Mesenchymal stem cell (in vitro differentiated cells and primary cell): ENCODE measurements around the gene TRIM16.
A peak's percentile ranks its signal among the peaks of the same experiment; 100 is the strongest.
"Not testable (repeated sequence)": the region's sequence is repeated elsewhere in the genome, so short reads cannot be mapped to it uniquely, and the experiment has no call there.

Experiments used
- DNase-seq: peaks from one replicate; pipeline ENCODE4 v3.0.0-alpha.2; 2013
- H2AFZ ChIP-seq: one replicate; pipeline ENCODE4 v1.6.1; 2013; ENCODE audit warnings: low read depth, mild to moderate bottlenecking, control low read depth, inconsistent platforms, low read length, moderate library complexity
- H2AK5ac ChIP-seq: 2 replicates; pipeline ENCODE4 v1.6.1; 2013; ENCODE audit warnings: low read length, moderate library complexity, mild to moderate bottlenecking, inconsistent platforms; ENCODE audit not compliant: severe bottlenecking
- H2BK120ac ChIP-seq: one replicate; pipeline ENCODE4 v1.6.1; 2013; ENCODE audit warnings: low read depth, mild to moderate bottlenecking, inconsistent platforms, low read length, moderate library complexity
- H2BK12ac ChIP-seq, 2 experiments: one replicate each; pipeline ENCODE4 v1.6.1; 2013; ENCODE audit warnings: inconsistent platforms in 2 of 2, low read length in 2 of 2, mild to moderate bottlenecking in 2 of 2, moderate library complexity in 2 of 2, control low read depth in 1 of 2
- H2BK15ac ChIP-seq: one replicate; pipeline ENCODE4 v1.6.1; 2013; ENCODE audit warnings: mild to moderate bottlenecking, low read depth, inconsistent platforms; ENCODE audit not compliant: poor library complexity, severe bottlenecking
- H2BK5ac ChIP-seq: 2 replicates; pipeline ENCODE4 v1.6.1; 2013; ENCODE audit warnings: low read depth, mild to moderate bottlenecking, low read length, control low read depth, inconsistent platforms; ENCODE audit not compliant: poor library complexity, severe bottlenecking
- H3K14ac ChIP-seq, 2 experiments: one replicate each; pipeline ENCODE4 v1.6.1; 2013; ENCODE audit warnings: inconsistent platforms in 2 of 2, low read length in 2 of 2, control low read depth in 1 of 2, mild to moderate bottlenecking in 1 of 2, moderate library complexity in 1 of 2
- H3K18ac ChIP-seq, 2 experiments: one replicate each; pipeline ENCODE4 v1.6.1; 2013; ENCODE audit warnings: inconsistent platforms in 2 of 2, low read length in 2 of 2, control low read depth in 1 of 2, low read depth in 1 of 2, mild to moderate bottlenecking in 1 of 2
- H3K23ac ChIP-seq, 2 experiments: one replicate each; pipeline ENCODE4 v1.6.1; 2013; ENCODE audit warnings: inconsistent platforms in 2 of 2, low read length in 2 of 2, mild to moderate bottlenecking in 2 of 2, moderate library complexity in 2 of 2, control low read depth in 1 of 2
- H3K27ac ChIP-seq: 2 replicates; pipeline ENCODE4 v1.5.1; 2013; ENCODE audit warnings: mild to moderate bottlenecking, moderate library complexity, low read length, control low read depth, inconsistent platforms; ENCODE audit not compliant: poor library complexity, severe bottlenecking
- H3K27me3 ChIP-seq, 2 experiments: 2 replicates each; pipeline versions ENCODE4 v1.6.1 to v1.7.0; 2013; ENCODE audit warnings: low read length in 2 of 2, mild to moderate bottlenecking in 2 of 2, moderate library complexity in 2 of 2, control low read depth in 1 of 2, inconsistent platforms in 1 of 2; ENCODE audit not compliant: control insufficient read depth in 1 of 2, insufficient read depth in 1 of 2
- H3K36me3 ChIP-seq, 2 experiments: 2 replicates each; pipeline versions ENCODE4 v1.6.1 to v1.7.0; 2013; ENCODE audit warnings: low read length in 2 of 2, control low read depth in 1 of 2, inconsistent platforms in 1 of 2, low read depth in 1 of 2, mild to moderate bottlenecking in 1 of 2; ENCODE audit not compliant: insufficient read depth in 2 of 2, control insufficient read depth in 1 of 2
- H3K4ac ChIP-seq, 2 experiments: one replicate each; pipeline ENCODE4 v1.6.1; 2013; ENCODE audit warnings: inconsistent platforms in 2 of 2, low read length in 2 of 2, mild to moderate bottlenecking in 2 of 2, moderate library complexity in 2 of 2, control low read depth in 1 of 2, low read depth in 1 of 2
- H3K4me1 ChIP-seq: 2 replicates; pipeline ENCODE4 v1.6.1; 2013; ENCODE audit warnings: low read depth, low read length, control low read depth; ENCODE audit not compliant: control insufficient read depth, insufficient read depth
- H3K4me2 ChIP-seq: 2 replicates; pipeline ENCODE4 v1.6.1; 2013; ENCODE audit warnings: low read length, mild to moderate bottlenecking, inconsistent platforms; ENCODE audit not compliant: poor library complexity, severe bottlenecking
- H3K4me3 ChIP-seq, 2 experiments: 2 replicates each; pipeline versions ENCODE4 v1.5.1 to v1.7.0; 2013; ENCODE audit warnings: low read length in 2 of 2, mild to moderate bottlenecking in 2 of 2, control low read depth in 1 of 2, low read depth in 1 of 2; ENCODE audit not compliant: insufficient read depth in 1 of 2
- H3K79me1 ChIP-seq: replicated peaks from 2 replicates; pipeline ENCODE4 v1.6.1; 2013; ENCODE audit warnings: mild to moderate bottlenecking, control low read depth, low read length, inconsistent platforms; ENCODE audit not compliant: poor library complexity, severe bottlenecking
- H3K9ac ChIP-seq: 2 replicates; pipeline ENCODE4 v1.7.0; 2013; ENCODE audit warnings: mild to moderate bottlenecking, low read length, moderate library complexity
- H3K9me3 ChIP-seq: 2 replicates; pipeline ENCODE4 v1.7.0; 2013; ENCODE audit warnings: mild to moderate bottlenecking, low read length; ENCODE audit not compliant: control insufficient read depth
- H4K8ac ChIP-seq: one replicate; pipeline ENCODE4 v1.6.1; 2013; ENCODE audit warnings: inconsistent platforms, mild to moderate bottlenecking, low read length, moderate library complexity
- H4K91ac ChIP-seq: one replicate; pipeline ENCODE4 v1.6.1; 2013; ENCODE audit warnings: mild to moderate bottlenecking, low read length, inconsistent platforms
- WGBS: methylation state at CpG from one replicate; pipeline ENCODE4 v1.1.7; 2013; ENCODE audit warnings: mixed read lengths; 5-methylcytosine and 5-hydroxymethylcytosine counted together

The TRIM16 gene

DNA sequence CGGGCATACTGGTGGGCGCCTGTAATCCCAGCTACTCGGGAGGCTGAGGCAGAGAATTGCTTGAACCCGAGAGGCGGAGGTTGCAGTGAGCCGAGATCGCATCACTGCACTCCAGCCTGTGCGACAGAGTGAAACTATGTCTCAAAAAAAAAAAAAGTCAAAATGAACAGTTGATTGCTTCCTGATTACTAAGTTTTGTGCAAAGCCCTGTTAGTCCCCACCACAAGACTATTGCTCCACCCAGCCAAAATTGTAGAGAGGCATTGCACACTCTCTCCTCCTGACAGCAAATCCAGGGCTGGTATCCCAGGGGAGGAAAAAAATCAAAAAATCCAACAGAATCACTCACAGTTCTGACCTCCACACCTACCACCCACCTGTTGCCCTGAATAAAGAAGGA lies 91.2 kb downstream of the TRIM16 start:
- H2BK15ac ChIP-seq, H3K9ac ChIP-seq, H3K4me1 ChIP-seq, H3K36me3 ChIP-seq, H3K4me3 ChIP-seq, H2BK5ac ChIP-seq, H3K4me2 ChIP-seq, H2AFZ ChIP-seq, H3K79me1 ChIP-seq, H3K18ac ChIP-seq, DNase-seq, H2BK120ac ChIP-seq, H3K9me3 ChIP-seq, H3K27me3 ChIP-seq, H3K14ac ChIP-seq, H4K91ac ChIP-seq, H2AK5ac ChIP-seq, H3K4ac ChIP-seq, H3K23ac ChIP-seq, H3K27ac ChIP-seq, H2BK12ac ChIP-seq, H4K8ac ChIP-seq: not testable (repeated sequence)
- 96% methylated on average over 5 of the region's 8 CpGs for WGBS

GRCh38 chr17:15591986-15592385 lies 92.1 kb downstream of the TRIM16 start:
- not testable (repeated sequence) for H3K23ac ChIP-seq, H3K27me3 ChIP-seq, H3K36me3 ChIP-seq, H2AK5ac ChIP-seq, H2BK5ac ChIP-seq, H3K18ac ChIP-seq, H3K4me3 ChIP-seq, H3K14ac ChIP-seq, H3K9me3 ChIP-seq, H3K4me2 ChIP-seq, H2BK15ac ChIP-seq, H3K9ac ChIP-seq, H2AFZ ChIP-seq, H4K8ac ChIP-seq, DNase-seq, H3K4me1 ChIP-seq, H4K91ac ChIP-seq, H3K4ac ChIP-seq, H2BK120ac ChIP-seq, H3K79me1 ChIP-seq, H2BK12ac ChIP-seq
- H3K27ac ChIP-seq = peak overlapping the region; percentile 30
- WGBS = 96% methylated on average over 5 of the region's 5 CpGs

- WGBS = 100% methylated on average over 1 of the region's 1 CpG
- not testable (repeated sequence) for H2BK5ac ChIP-seq
These were observed 93.3 kb downstream of the TRIM16 start for GRCh38 chr17:15590844-15591243.

GRCh38 chr17:15589544-15590536 lies 94.3 kb downstream of the TRIM16 start:
- not testable (repeated sequence) for H2BK5ac ChIP-seq, H3K23ac ChIP-seq, H3K36me3 ChIP-seq, H3K18ac ChIP-seq, H3K9ac ChIP-seq, H4K8ac ChIP-seq, H3K4me2 ChIP-seq, H3K14ac ChIP-seq, H2BK120ac ChIP-seq, H3K4me1 ChIP-seq, H3K4ac ChIP-seq, H2AK5ac ChIP-seq, H4K91ac ChIP-seq, DNase-seq, H3K9me3 ChIP-seq, H2BK12ac ChIP-seq, H3K27ac ChIP-seq, H2AFZ ChIP-seq, H3K79me1 ChIP-seq, H3K27me3 ChIP-seq, H3K4me3 ChIP-seq, H2BK15ac ChIP-seq
- 76% methylated on average over 4 of the region's 17 CpGs for WGBS

More at GRCh38 chr17:15590844-15591243, 93.3 kb downstream of the TRIM16 start:
- not testable (repeated sequence) for H2AK5ac ChIP-seq, H3K23ac ChIP-seq, H3K27ac ChIP-seq, H3K4me1 ChIP-seq, H3K14ac ChIP-seq, H4K91ac ChIP-seq, H3K36me3 ChIP-seq, H2AFZ ChIP-seq, H3K9ac ChIP-seq, H3K27me3 ChIP-seq, H2BK120ac ChIP-seq, H3K18ac ChIP-seq, H4K8ac ChIP-seq, H3K9me3 ChIP-seq, H3K79me1 ChIP-seq, H3K4me3 ChIP-seq, DNase-seq, H2BK12ac ChIP-seq, H3K4ac ChIP-seq, H2BK15ac ChIP-seq, H3K4me2 ChIP-seq
